ENCODE results near the gene SOX11. TPM values are rescaled to one million over a fixed set of nuclear protein-coding genes. Genes with fewer than 3 reads are reported as not detected.

SOX11 gene
- total and polyA plus RNA-seq, 2 donors, result 0.07 to 0.52 TPM

GRCh38 chr2:5686068-5686467 is 6.1 kb upstream of the SOX11 start:
- Histone ChIP-seq H3K4me1 (ENCODE audit: control insufficient read depth in 2 of 2, insufficient read depth in 2 of 2, low read length in 2 of 2) (no peaks in the 10 kb centered on the region), H3K27me3 (ENCODE audit: control insufficient read depth in 2 of 2, insufficient read depth in 1 of 2, low read length in 1 of 2) (peaks cover 16 to 20% of the 10 kb centered on the region in 2 donors), H3K4me3 (ENCODE audit: low read length in 2 of 2) (no peak overlapping the region), H3K27ac (ENCODE audit: low read depth in 1 of 2, low read length in 1 of 2) (no peak overlapping the region), H3K36me3 (ENCODE audit: control insufficient read depth in 2 of 2, insufficient read depth in 2 of 2, low read length in 1 of 2) (no peaks in the 10 kb centered on the region), H3K9me3 (ENCODE audit: control insufficient read depth in 2 of 2, insufficient read depth in 1 of 2, low read length in 1 of 2) (no peaks in the 10 kb centered on the region)
- WGBS, result 11% methylated on average over 1 of the region's 1 CpG
- no peak for DNase-seq (ENCODE audit: low read depth in 6 of 9, low spot score in 9 of 9)

- 76% methylated on average over 5 of the region's 5 CpGs for WGBS
- no peaks in the 10 kb centered on the region for H3K9me3 ChIP-seq (ENCODE audit: control insufficient read depth in 2 of 2, insufficient read depth in 1 of 2, low read length in 1 of 2)
- peaks cover 20 to 24% of the 10 kb centered on the region in 2 donors for H3K27me3 ChIP-seq (ENCODE audit: control insufficient read depth in 2 of 2, insufficient read depth in 1 of 2, low read length in 1 of 2)
These were observed 5.6 kb upstream of the SOX11 start for GRCh38 chr2:5686536-5686935.

GRCh38 chr2:5689750-5690149 is 2.4 kb upstream of the SOX11 start:
- no peaks in the 10 kb centered on the region for H3K36me3 ChIP-seq (ENCODE audit: control insufficient read depth in 2 of 2, insufficient read depth in 2 of 2, low read length in 1 of 2)
- H3K9me3 ChIP-seq (ENCODE audit: control insufficient read depth in 2 of 2, insufficient read depth in 1 of 2, low read length in 1 of 2), result peaks cover 1 to 4% of the 10 kb centered on the region in 2 donors
- no peak overlapping the region for H3K27ac ChIP-seq (ENCODE audit: low read depth in 1 of 2, low read length in 1 of 2)
- no peak for DNase-seq (ENCODE audit: low read depth in 6 of 9, low spot score in 9 of 9)
- H3K4me3 ChIP-seq (ENCODE audit: low read length in 2 of 2), result no peak overlapping the region
- H3K4me1 ChIP-seq (ENCODE audit: control insufficient read depth in 2 of 2, insufficient read depth in 2 of 2, low read length in 2 of 2), result peaks cover 0 to 4% of the 10 kb centered on the region in 2 donors
- 65% methylated on average over 8 of the region's 8 CpGs for WGBS
- peaks cover 46 to 53% of the 10 kb centered on the region in 2 donors for H3K27me3 ChIP-seq (ENCODE audit: control insufficient read depth in 2 of 2, insufficient read depth in 1 of 2, low read length in 1 of 2)

More at GRCh38 chr2:5686536-5686935, 5.6 kb upstream of the SOX11 start:
- no peaks in the 10 kb centered on the region for H3K4me1 ChIP-seq (ENCODE audit: control insufficient read depth in 2 of 2, insufficient read depth in 2 of 2, low read length in 2 of 2)
- no peak overlapping the region for H3K27ac ChIP-seq (ENCODE audit: low read depth in 1 of 2, low read length in 1 of 2)
- DNase-seq (ENCODE audit: low read depth in 6 of 9, low spot score in 9 of 9), result no peak
- H3K4me3 ChIP-seq (ENCODE audit: low read length in 2 of 2), result no peak overlapping the region
- no peaks in the 10 kb centered on the region for H3K36me3 ChIP-seq (ENCODE audit: control insufficient read depth in 2 of 2, insufficient read depth in 2 of 2, low read length in 1 of 2)

GRCh38 chr2:5690286-5690685 is 1.9 kb upstream of the SOX11 start:
- peaks cover 48 to 59% of the 10 kb centered on the region in 2 donors for H3K27me3 ChIP-seq (ENCODE audit: control insufficient read depth in 2 of 2, insufficient read depth in 1 of 2, low read length in 1 of 2)
- WGBS, result 16% methylated on average over 8 of the region's 8 CpGs
- DNase-seq (ENCODE audit: low read depth in 6 of 9, low spot score in 9 of 9), result no peak

GRCh38 chr2:5690718-5691220 is 1.4 kb upstream of the SOX11 start:
- peaks cover 0 to 4% of the 10 kb centered on the region in 2 donors for H3K4me1 ChIP-seq (ENCODE audit: control insufficient read depth in 2 of 2, insufficient read depth in 2 of 2, low read length in 2 of 2)
- no peaks in the 10 kb centered on the region for H3K36me3 ChIP-seq (ENCODE audit: control insufficient read depth in 2 of 2, insufficient read depth in 2 of 2, low read length in 1 of 2)
- H3K27me3 ChIP-seq (ENCODE audit: control insufficient read depth in 2 of 2, insufficient read depth in 1 of 2, low read length in 1 of 2), result peaks cover 51 to 63% of the 10 kb centered on the region in 2 donors
- H3K4me3 ChIP-seq (ENCODE audit: low read length in 2 of 2), result no peak overlapping the region
- DNase-seq (ENCODE audit: low read depth in 6 of 9, low spot score in 9 of 9), result no peak
- 7% methylated on average over 25 of the region's 25 CpGs for WGBS
- peaks cover 1 to 4% of the 10 kb centered on the region in 2 donors for H3K9me3 ChIP-seq (ENCODE audit: control insufficient read depth in 2 of 2, insufficient read depth in 1 of 2, low read length in 1 of 2)
- no peak overlapping the region for H3K27ac ChIP-seq (ENCODE audit: low read depth in 1 of 2, low read length in 1 of 2)

More at GRCh38 chr2:5690286-5690685, 1.9 kb upstream of the SOX11 start:
- H3K4me1 ChIP-seq (ENCODE audit: control insufficient read depth in 2 of 2, insufficient read depth in 2 of 2, low read length in 2 of 2), result peaks cover 0 to 4% of the 10 kb centered on the region in 2 donors
- H3K9me3 ChIP-seq (ENCODE audit: control insufficient read depth in 2 of 2, insufficient read depth in 1 of 2, low read length in 1 of 2), result peaks cover 1 to 4% of the 10 kb centered on the region in 2 donors
- no peaks in the 10 kb centered on the region for H3K36me3 ChIP-seq (ENCODE audit: control insufficient read depth in 2 of 2, insufficient read depth in 2 of 2, low read length in 1 of 2)
- no peak overlapping the region for H3K4me3 ChIP-seq (ENCODE audit: low read length in 2 of 2)
- H3K27ac ChIP-seq (ENCODE audit: low read depth in 1 of 2, low read length in 1 of 2), result no peak overlapping the region

- WGBS, result 4% methylated on average over 82 of the region's 83 CpGs
- Histone ChIP-seq H3K27ac (ENCODE audit: low read depth in 1 of 2, low read length in 1 of 2) (no peak overlapping the region), H3K4me1 (ENCODE audit: control insufficient read depth in 2 of 2, insufficient read depth in 2 of 2, low read length in 2 of 2) (peaks cover 2 to 4% of the 10 kb centered on the region in 2 donors), H3K36me3 (ENCODE audit: control insufficient read depth in 2 of 2, insufficient read depth in 2 of 2, low read length in 1 of 2) (no peaks in the 10 kb centered on the region), H3K9me3 (ENCODE audit: control insufficient read depth in 2 of 2, insufficient read depth in 1 of 2, low read length in 1 of 2) (peaks cover 1 to 4% of the 10 kb centered on the region in 2 donors), H3K27me3 (ENCODE audit: control insufficient read depth in 2 of 2, insufficient read depth in 1 of 2, low read length in 1 of 2) (peaks cover 57 to 70% of the 10 kb centered on the region in 2 donors), H3K4me3 (ENCODE audit: low read length in 2 of 2) (no peak overlapping the region)
- no peak for DNase-seq (ENCODE audit: low read depth in 6 of 9, low spot score in 9 of 9)
These were observed 781 bp upstream of the SOX11 start for GRCh38 chr2:5691221-5691984.

GRCh38 chr2:5692561-5693286 is 540 bp downstream of the SOX11 start:
- H3K4me3 ChIP-seq (ENCODE audit: low read length in 2 of 2), result peak overlapping the region in 1 of 2 donors; percentile 27
- no peak for DNase-seq (ENCODE audit: low read depth in 6 of 9, low spot score in 9 of 9)

GRCh38 chr2:5693287-5694201 is 1.4 kb downstream of the SOX11 start:
- Histone ChIP-seq H3K27ac (ENCODE audit: low read depth in 1 of 2, low read length in 1 of 2) (no peak overlapping the region), H3K4me1 (ENCODE audit: control insufficient read depth in 2 of 2, insufficient read depth in 2 of 2, low read length in 2 of 2) (peaks cover 4% of the 10 kb centered on the region in 2 donors), H3K4me3 (ENCODE audit: low read length in 2 of 2) (peak overlapping the region in 1 of 2 donors; percentile 24), H3K27me3 (ENCODE audit: control insufficient read depth in 2 of 2, insufficient read depth in 1 of 2, low read length in 1 of 2) (peaks cover 70 to 88% of the 10 kb centered on the region in 2 donors), H3K9me3 (ENCODE audit: control insufficient read depth in 2 of 2, insufficient read depth in 1 of 2, low read length in 1 of 2) (peaks cover 1 to 7% of the 10 kb centered on the region in 2 donors), H3K36me3 (ENCODE audit: control insufficient read depth in 2 of 2, insufficient read depth in 2 of 2, low read length in 1 of 2) (no peaks in the 10 kb centered on the region)
- 4% methylated on average over 102 of the region's 102 CpGs for WGBS
- no peak for DNase-seq (ENCODE audit: low read depth in 6 of 9, low spot score in 9 of 9)

More at GRCh38 chr2:5692561-5693286, 540 bp downstream of the SOX11 start:
- Histone ChIP-seq H3K9me3 (ENCODE audit: control insufficient read depth in 2 of 2, insufficient read depth in 1 of 2, low read length in 1 of 2) (peaks cover 1 to 7% of the 10 kb centered on the region in 2 donors), H3K36me3 (ENCODE audit: control insufficient read depth in 2 of 2, insufficient read depth in 2 of 2, low read length in 1 of 2) (no peaks in the 10 kb centered on the region), H3K27ac (ENCODE audit: low read depth in 1 of 2, low read length in 1 of 2) (no peak overlapping the region), H3K27me3 (ENCODE audit: control insufficient read depth in 2 of 2, insufficient read depth in 1 of 2, low read length in 1 of 2) (peaks cover 70 to 83% of the 10 kb centered on the region in 2 donors), H3K4me1 (ENCODE audit: control insufficient read depth in 2 of 2, insufficient read depth in 2 of 2, low read length in 2 of 2) (peaks cover 4% of the 10 kb centered on the region in 2 donors)
- 4% methylated on average over 68 of the region's 69 CpGs for WGBS
